GM18505 (cell line): Measurements from ENCODE around the gene ODR4.

Source experiments
- ATAC-seq: cut with Tn5 transposase; IDR thresholded peaks from one replicate; pipeline ENCODE4 v1.9.1; 2021; ENCODE audit not compliant: unreplicated experiment
- POLR2A ChIP-seq: IDR thresholded peaks from 4 replicates; pipeline ENCODE4 v1.6.1; 2011; ENCODE audit warnings: borderline replicate concordance; ENCODE audit not compliant: insufficient read depth, insufficient read length; ENCODE audit errors: extremely low read depth

Gene ODR4

DNA sequence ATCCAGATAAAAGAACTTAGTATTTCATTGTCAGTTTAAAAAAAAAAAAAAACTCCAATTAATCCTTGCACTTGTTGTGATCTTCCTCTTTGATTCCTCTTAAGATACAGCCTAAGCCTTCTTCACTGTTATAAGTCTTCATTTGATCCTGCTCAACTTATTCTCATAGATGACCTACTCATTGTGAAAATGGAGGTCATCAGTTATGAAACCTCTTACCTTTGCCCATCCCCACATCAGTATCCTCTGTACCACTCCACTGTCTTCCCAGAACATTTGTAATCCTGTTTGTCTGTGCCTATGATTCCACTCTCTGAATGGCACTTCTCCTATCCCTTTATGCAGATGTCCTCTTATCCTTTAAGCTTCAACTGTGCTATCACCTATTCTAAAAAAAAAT, 28.0 kb downstream of the ODR4 start:
- TF ChIP-seq POLR2A = no peak
- ATAC-seq = no peak

DNA sequence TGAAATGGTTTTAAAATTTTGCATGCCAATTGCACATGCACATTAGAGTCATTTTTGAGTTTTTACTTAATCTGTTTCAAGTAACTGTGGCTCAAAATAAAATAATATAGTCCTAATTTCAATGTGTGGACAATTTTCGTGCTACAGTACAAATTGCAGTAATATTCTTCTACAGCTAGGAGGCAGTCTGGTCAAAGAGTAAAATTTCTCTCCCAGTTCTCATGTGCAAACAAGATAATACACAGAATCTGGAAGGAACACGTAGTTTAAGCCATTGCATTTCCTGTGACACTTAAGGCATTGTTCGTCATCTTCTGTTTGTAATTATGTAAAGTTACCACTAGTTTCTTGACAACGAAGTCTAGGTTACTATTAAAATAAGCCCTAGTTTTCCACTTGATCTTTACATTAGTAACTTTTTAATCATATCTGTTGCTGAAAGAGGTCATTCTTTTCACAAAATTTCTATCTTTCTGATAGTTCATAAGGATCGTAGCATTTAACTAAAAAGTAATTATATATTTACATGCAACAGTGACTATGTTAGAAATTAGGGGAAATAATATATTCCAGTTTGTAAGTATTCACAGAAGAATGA, 28.9 kb downstream of the ODR4 start:
- TF ChIP-seq POLR2A = no peak
- peak; percentile 39 for ATAC-seq

DNA sequence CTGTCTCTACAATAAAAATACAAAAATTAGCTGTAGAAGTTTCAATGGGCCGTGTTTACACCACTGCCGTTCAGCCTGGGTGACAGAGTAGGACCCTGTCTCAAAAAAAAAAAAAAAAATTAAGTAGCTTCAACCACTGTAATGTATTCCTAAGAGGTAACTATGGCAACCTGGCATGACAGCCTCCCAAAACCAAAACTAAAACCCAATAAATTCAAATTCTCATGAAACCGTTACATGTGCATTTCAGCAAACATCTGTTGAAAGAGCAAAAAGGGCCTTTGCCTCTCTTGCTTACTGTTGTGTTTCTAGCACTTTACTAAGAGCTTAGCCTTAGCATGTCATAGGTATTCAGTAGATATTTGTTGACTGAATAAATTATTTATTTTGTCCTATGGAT, 33.5 kb downstream of the ODR4 start:
- TF ChIP-seq POLR2A = no peak
- peak; percentile 60 for ATAC-seq

DNA sequence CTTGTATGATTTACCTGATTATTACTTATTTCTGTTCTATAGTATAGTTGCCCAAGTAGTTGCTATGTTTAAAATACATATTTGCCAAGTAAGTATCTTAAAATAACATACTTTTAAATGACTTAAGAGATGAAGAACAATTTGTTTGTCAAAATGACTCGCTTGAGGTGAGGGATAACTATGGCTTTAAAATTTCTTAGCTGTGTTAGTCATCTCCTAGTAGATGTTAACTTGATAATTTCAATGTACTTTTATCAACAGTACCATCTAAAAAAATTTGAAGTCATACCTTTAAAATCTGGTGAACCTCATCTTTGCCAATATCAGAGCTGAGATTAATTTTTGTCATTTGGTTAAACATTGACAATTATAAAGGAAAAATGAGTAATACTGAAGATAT, 37.7 kb downstream of the ODR4 start:
- no peak for ATAC-seq
- TF ChIP-seq POLR2A = no peak

DNA sequence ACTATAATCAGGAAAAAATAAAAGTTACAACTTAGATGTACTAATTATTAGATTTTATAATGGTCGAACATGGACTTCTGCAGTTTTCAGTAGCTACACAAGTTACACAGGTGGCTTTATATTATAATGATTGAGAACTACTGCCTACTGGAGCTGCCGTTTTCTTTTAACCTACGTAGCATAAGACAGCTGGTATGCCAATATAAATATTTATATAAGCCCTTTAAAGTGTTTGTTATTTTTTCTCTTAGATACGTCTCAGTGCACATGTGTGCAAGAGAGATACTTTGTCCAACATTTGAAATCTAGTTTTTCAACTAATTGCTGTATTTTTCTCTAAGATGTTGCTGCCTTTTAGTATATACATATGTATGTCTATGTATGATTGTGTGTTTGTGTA, 42.9 kb downstream of the ODR4 start:
- no peak for TF ChIP-seq POLR2A
- ATAC-seq = no peak

DNA sequence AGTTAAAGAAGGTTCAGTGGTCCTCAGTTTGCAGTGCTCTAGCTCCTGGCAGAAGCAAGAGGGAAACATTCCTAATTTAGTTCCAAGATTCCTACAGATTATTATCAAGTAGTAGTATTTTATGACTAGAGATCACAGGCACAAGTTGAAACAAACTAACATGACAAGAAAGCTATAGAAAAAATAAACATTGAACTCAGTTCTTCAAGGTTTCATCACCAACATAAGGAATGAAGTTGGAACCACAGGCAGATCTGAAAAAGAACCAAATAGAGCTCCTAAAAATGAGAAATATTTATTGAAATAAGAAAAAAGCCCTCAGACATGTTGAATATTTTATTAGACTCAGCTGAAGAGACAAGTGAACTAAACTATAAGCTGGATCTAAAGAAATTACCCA, 44.7 kb downstream of the ODR4 start:
- no peak for TF ChIP-seq POLR2A
- ATAC-seq = no peak

DNA sequence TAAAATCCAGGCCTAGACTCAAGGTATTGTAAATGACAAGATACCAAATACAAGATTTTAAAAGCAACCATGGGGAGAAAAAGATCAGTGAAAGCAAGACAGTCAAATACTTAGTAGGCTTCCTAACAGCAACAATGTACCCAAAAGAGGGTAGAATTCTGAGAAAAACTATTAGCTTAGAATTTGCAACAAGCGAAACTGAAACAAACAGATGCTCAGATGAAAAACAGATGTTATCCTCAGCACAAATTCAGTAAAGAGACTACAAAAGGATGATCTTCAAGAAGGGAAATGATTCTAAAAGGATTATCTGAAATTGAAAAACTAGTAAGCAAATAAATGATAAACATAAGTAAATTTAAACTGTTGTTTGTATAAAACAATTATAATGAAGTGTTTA, 45.3 kb downstream of the ODR4 start:
- peak; percentile 89 for ATAC-seq
- no peak for TF ChIP-seq POLR2A

DNA sequence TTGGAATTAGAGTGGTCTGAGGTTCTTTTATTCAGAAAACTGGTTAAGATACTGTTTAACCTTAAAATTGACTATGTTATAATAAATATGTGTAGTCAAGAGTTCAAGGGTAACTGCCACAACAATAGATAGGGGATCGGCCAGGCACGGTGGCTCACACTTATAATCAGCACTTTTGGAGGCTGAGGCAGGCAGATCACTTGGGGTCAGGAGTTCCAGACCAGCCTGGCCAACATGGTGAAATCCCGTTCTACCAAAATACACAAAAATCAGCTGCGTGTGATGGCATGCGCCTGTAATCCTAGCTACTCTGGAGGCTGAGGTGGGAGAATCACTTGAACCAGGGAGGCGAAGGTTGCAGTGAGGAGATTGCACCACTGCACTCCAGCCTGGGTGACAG, 45.8 kb downstream of the ODR4 start:
- ATAC-seq = no peak
- no peak for TF ChIP-seq POLR2A

DNA sequence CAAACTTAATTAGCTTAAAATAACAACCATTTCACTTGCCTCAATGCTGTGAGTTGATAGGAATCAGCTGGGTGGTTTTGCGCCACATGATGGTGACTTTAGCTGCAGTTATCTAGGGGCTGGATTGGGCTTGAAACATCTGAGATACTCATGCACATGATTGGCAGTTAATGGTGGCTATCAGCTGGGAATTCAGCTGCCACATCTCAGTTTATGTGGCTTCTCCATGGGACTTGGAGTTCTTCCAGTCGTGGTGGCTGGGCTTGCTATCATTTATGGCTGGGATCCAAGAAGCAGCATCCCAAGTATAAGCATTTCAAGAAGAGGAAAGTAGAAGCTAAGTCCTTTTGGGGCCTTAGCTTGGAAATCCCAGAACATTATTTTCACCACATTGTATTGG, 48.9 kb downstream of the ODR4 start:
- no peak for TF ChIP-seq POLR2A
- no peak for ATAC-seq

DNA sequence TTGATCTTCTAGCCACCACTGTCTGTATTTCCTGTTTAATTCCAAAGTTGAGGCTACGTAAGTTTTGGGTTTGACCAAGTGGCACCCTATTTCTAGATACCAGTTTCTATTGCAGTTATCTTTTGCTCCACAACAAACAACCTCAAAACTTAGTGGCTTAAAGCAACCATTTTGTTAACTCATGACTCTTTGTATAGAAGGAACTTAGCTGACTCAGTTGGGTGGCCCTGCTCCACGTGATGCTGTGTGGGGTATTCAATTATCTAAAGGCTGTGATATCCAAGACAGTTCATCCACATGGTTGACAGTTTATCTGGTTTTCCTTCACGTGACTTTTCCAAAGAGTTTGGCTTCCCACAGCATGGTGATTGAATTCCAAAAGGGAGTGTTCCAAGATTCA, 50.5 kb downstream of the ODR4 start:
- ATAC-seq = no peak

DNA sequence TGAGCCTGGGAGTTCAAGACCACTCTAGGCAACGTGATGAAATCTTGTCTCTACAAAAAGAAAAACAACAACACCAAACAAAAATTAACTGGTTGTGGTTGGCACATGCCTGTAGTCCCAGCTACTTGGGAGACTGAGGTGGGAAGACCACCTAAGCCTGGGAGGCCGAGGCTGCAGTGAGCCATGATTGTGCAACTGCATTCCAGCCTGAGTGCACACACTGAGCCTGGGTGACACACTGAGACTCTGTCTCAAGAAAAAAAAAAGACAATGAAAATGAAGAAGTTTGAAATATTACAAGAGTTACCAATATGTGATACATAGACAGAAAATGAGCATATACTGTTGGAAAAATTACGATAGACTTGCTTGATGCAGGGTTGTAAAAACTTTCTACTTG, 53.4 kb downstream of the ODR4 start:
- TF ChIP-seq POLR2A = no peak
- no peak for ATAC-seq

More for the DNA sequence above, 50.5 kb downstream of the ODR4 start:
- no peak for TF ChIP-seq POLR2A

DNA sequence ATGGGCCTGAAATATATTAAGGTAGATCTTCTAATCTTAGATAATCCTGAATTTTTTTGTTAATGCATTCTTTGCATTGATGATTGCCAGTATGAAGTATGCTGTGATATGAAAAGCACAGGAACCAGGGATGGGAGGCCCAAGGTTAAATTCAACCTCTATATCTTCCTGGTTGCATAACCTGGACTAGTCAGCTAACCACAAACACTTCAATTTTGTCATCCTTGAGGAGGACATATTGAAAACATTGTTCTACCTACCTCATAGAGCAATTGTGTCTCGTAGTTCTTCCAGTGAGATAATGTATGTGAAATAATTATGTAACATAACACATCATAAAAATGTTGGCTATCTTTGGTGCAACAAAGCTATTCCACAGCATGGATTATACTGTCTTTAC, 59.7 kb downstream of the ODR4 start:
- no peak for TF ChIP-seq POLR2A
- no peak for ATAC-seq

DNA sequence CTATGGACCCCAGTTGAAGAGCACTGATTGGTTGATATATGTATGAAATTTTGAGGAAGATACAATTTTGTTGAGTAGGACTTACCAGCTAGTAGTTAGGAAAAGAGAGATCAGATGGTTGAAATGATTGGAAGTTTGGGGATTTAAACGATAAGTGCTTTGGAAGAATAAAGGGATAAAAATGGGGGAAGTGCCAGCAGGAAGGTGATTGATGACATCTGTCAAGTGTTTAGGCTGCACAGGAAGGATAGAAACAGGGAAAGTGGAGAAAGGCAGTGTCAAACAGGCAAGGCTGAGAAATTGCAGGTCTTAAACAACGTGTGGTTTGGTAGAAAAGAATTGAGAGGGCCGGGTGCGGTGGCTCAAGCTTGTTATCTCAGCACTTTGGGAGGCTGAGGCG, 62.9 kb downstream of the ODR4 start:
- no peak for ATAC-seq
- TF ChIP-seq POLR2A = no peak

DNA sequence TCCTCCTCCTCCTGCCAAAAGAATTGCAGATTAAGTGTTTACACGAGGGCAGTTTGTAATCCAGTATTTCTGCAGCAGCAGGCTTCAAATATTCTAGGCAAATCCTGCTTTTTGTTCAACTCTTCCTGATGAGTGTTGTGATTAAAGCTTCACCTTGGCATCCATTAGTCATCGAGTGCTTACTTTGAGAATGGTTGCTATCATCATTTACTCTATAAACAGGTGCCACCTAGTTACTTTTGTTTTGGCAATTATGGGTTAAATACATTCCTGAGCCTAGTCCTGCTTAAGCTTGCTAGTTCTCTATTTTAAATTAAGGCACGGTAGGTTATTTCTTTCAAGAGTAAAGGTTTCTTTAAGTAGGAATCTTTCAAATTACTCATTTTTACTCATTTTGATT, 64.9 kb downstream of the ODR4 start:
- no peak for ATAC-seq
- no peak for TF ChIP-seq POLR2A
